Neural cell (in vitro differentiated cells): ENCODE results near the gene SIAH2. TPM values are rescaled to one million over a fixed set of nuclear protein-coding genes. Genes with fewer than 3 reads are reported as not detected.

Source experiments
- H2AFZ ChIP-seq: fragments of 200-600, 300-800 bp; sonication (generic), shearing (Covaris generic); 2 replicates; pipeline ENCODE4 v1.6.0; 2014; ENCODE audit warnings: low read depth, mild to moderate bottlenecking, antibody characterized with exemption, low read length, moderate library complexity
- H3F3A ChIP-seq: fragments of 200-600 bp; shearing (Covaris generic); 2 replicates; pipeline ENCODE4 v1.6.1; 2016; ENCODE audit warnings: mild to moderate bottlenecking, moderate library complexity, mixed read lengths, antibody characterized with exemption, low read length; ENCODE audit not compliant: insufficient read depth, poor library complexity, severe bottlenecking
- H3K27ac ChIP-seq: fragments of 200-600, 300-800 bp; sonication (generic), shearing (Covaris generic); 2 replicates; pipeline ENCODE4 v1.5.1; 2014; ENCODE audit warnings: mild to moderate bottlenecking, low read length, moderate library complexity
- H3K27me3 ChIP-seq: fragments of 300-800, 200-600 bp; sonication (generic), shearing (Covaris generic); 2 replicates; pipeline ENCODE4 v1.6.0; 2014; ENCODE audit warnings: mild to moderate bottlenecking, low read depth, low read length, moderate library complexity; ENCODE audit not compliant: insufficient read depth
- H3K36me3 ChIP-seq: fragments of 300-800, 200-600 bp; sonication (generic), shearing (Covaris generic); 2 replicates; pipeline ENCODE4 v1.5.1; 2014; ENCODE audit warnings: mild to moderate bottlenecking, antibody characterized with exemption, low read length, moderate library complexity; ENCODE audit not compliant: insufficient read depth
- H3K4me2 ChIP-seq: fragments of 300-800, 200-600 bp; sonication (generic), shearing (Covaris generic); 2 replicates; pipeline ENCODE4 v1.6.0; 2014; ENCODE audit warnings: mild to moderate bottlenecking, low read length
- H3K4me3 ChIP-seq: fragments of 300-800, 200-600 bp; sonication (generic), shearing (Covaris generic); 2 replicates; pipeline ENCODE4 v1.5.1; 2014; ENCODE audit warnings: mild to moderate bottlenecking, low read length, moderate library complexity
- H3K79me2 ChIP-seq: fragments of 200-600 bp; shearing (Covaris generic); replicated peaks from 2 replicates; pipeline ENCODE4 v1.6.0; 2014; ENCODE audit warnings: mild to moderate bottlenecking, low read length, moderate library complexity; ENCODE audit not compliant: insufficient read depth
- H3K9ac ChIP-seq: fragments of 300-800, 200-600 bp; sonication (generic), shearing (Covaris generic); 2 replicates; pipeline ENCODE4 v1.6.1; 2016; ENCODE audit warnings: mild to moderate bottlenecking, low read length, mixed read lengths
- H3K9me2 ChIP-seq: fragments of 200-600 bp; shearing (Covaris generic); 2 replicates; pipeline ENCODE4 v1.6.1; 2016; ENCODE audit warnings: mild to moderate bottlenecking, low read length, mixed read lengths; ENCODE audit not compliant: insufficient read depth
- H3K9me3 ChIP-seq: fragments of 200-600, 300-800 bp; sonication (generic), shearing (Covaris generic); 2 replicates; pipeline ENCODE4 v1.6.1; 2016; ENCODE audit warnings: mild to moderate bottlenecking, mixed run types, low read length, moderate library complexity, mixed read lengths
- H4K20me1 ChIP-seq: fragments of 200-600 bp; shearing (Covaris generic); 2 replicates; pipeline ENCODE4 v1.6.1; 2016; ENCODE audit warnings: mild to moderate bottlenecking, mixed run types; ENCODE audit not compliant: insufficient read depth
- CTCF ChIP-seq: fragments of 450-650 bp; IDR thresholded peaks from 2 replicates; pipeline ENCODE4 v1.5.1; 2014; ENCODE audit warnings: antibody characterized with exemption, mild to moderate bottlenecking, moderate library complexity; ENCODE audit not compliant: poor library complexity, severe bottlenecking
- EP300 ChIP-seq: fragments of 450-650 bp; conservative IDR thresholded peaks from 2 replicates; pipeline ENCODE4 v1.6.1; 2014; ENCODE audit warnings: antibody characterized with exemption, mild to moderate bottlenecking, moderate library complexity; ENCODE audit not compliant: poor library complexity, severe bottlenecking
- EZH2 ChIP-seq: fragments of 200-600, 300-800 bp; shearing (Covaris generic), sonication (generic); IDR thresholded peaks from 2 replicates; pipeline ENCODE4 v1.6.1; 2014; ENCODE audit warnings: antibody characterized with exemption, low read length, borderline replicate concordance, mild to moderate bottlenecking; ENCODE audit not compliant: insufficient read depth, poor library complexity, severe bottlenecking
- MXI1 ChIP-seq: fragments of 450-650 bp; conservative IDR thresholded peaks from 2 replicates; pipeline ENCODE4 v1.6.1; 2014; ENCODE audit warnings: antibody characterized with exemption, mild to moderate bottlenecking; ENCODE audit not compliant: poor library complexity, severe bottlenecking
- POLR2AphosphoS5 ChIP-seq: IDR thresholded peaks from 2 replicates; pipeline ENCODE4 v1.6.1; 2012
- RAD21 ChIP-seq: fragments of 450-650 bp; conservative IDR thresholded peaks from 2 replicates; pipeline ENCODE4 v1.6.1; 2014; ENCODE audit warnings: antibody characterized with exemption, mild to moderate bottlenecking, moderate library complexity
- REST ChIP-seq: IDR thresholded peaks from 2 replicates; pipeline ENCODE4 v1.6.1; 2012; ENCODE audit warnings: borderline replicate concordance
- SMC3 ChIP-seq: fragments of 450-650 bp; conservative IDR thresholded peaks from 2 replicates; pipeline ENCODE4 v1.6.1; 2014; ENCODE audit warnings: antibody characterized with exemption, mild to moderate bottlenecking, moderate library complexity; ENCODE audit not compliant: poor library complexity
- TAF1 ChIP-seq: IDR thresholded peaks from 2 replicates; pipeline ENCODE4 v1.6.1; 2012; ENCODE audit warnings: low read depth
- polyA plus RNA-seq: library from polyadenylated mRNA; depleted of rRNA; stranded (reverse); fragments of >200 nt; gene quantifications from 2 replicates; pipeline ENCODE4 v1.2.3, GENCODE V29; 2014

SIAH2 gene
- polyA plus RNA-seq, 1 donor from 2014 or later: 21.8 TPM

- Histone ChIP-seq H3F3A (no peaks in the 10 kb centered on the region), H3K9me2 (no peaks in the 10 kb centered on the region), H3K27ac (peak overlapping the region; percentile 40), H3K36me3 (no peaks in the 10 kb centered on the region), H3K27me3 (no peaks in the 10 kb centered on the region), H3K4me3 (peak overlapping the region; percentile 46), H3K9me3 (no peaks in the 10 kb centered on the region), H2AFZ (peak overlapping the region; percentile 16), H3K79me2 (no peaks in the 10 kb centered on the region), H3K9ac (no peak overlapping the region), H3K4me2 (peak overlapping the region; percentile 17), H4K20me1 (no peaks in the 10 kb centered on the region)
- TF ChIP-seq REST (no peak), TAF1 (no peak), CTCF (peak; percentile 94), RAD21 (peak; percentile 94), SMC3 (peak; percentile 92), EP300 (peak; percentile 44), EZH2 (no peak), MXI1 (peak; percentile 25)
Measured at GRCh38 chr3:150721285-150722130, 41.5 kb downstream of the SIAH2 start.

GRCh38 chr3:150720444-150720843 is 42.5 kb downstream of the SIAH2 start:
- Histone ChIP-seq H3K9me3 (no peaks in the 10 kb centered on the region), H3K9me2 (no peaks in the 10 kb centered on the region), H3K4me2 (no peak overlapping the region), H3F3A (no peaks in the 10 kb centered on the region), H3K27ac (no peak overlapping the region), H3K79me2 (no peaks in the 10 kb centered on the region), H3K9ac (no peak overlapping the region), H3K27me3 (no peaks in the 10 kb centered on the region), H2AFZ (no peak overlapping the region), H4K20me1 (no peaks in the 10 kb centered on the region), H3K36me3 (no peaks in the 10 kb centered on the region), H3K4me3 (no peak overlapping the region)
- TF ChIP-seq REST (no peak), SMC3 (no peak), CTCF (no peak), MXI1 (no peak), EP300 (no peak), TAF1 (no peak), RAD21 (no peak), EZH2 (no peak), POLR2AphosphoS5 (no peak)
